ENCODE measurements around the gene BBS1.

BBS1 gene

DNA sequence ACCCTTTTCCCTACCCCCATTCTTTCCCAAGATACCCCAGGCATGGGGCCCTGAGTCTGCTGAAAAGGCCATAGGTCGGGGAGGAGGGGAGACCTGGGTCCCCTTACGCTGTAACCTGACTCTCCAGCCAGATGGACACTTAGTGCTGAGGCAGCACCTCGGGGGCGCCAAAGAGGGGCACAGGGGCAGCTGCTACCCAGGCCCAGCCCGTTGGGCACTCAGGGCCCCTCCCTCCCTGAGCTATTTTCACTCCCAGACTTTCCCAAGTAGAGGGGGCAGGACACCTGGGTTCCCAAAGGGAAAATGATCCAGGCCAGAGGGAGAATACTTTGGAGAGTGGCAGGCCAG, 37.2 kb downstream of the BBS1 start:
- no peak for TF ChIP-seq RAD21 (IDR thresholded peaks at IDR 0.05; ENCODE audit: low read depth)
- TF ChIP-seq, protein P1, sequence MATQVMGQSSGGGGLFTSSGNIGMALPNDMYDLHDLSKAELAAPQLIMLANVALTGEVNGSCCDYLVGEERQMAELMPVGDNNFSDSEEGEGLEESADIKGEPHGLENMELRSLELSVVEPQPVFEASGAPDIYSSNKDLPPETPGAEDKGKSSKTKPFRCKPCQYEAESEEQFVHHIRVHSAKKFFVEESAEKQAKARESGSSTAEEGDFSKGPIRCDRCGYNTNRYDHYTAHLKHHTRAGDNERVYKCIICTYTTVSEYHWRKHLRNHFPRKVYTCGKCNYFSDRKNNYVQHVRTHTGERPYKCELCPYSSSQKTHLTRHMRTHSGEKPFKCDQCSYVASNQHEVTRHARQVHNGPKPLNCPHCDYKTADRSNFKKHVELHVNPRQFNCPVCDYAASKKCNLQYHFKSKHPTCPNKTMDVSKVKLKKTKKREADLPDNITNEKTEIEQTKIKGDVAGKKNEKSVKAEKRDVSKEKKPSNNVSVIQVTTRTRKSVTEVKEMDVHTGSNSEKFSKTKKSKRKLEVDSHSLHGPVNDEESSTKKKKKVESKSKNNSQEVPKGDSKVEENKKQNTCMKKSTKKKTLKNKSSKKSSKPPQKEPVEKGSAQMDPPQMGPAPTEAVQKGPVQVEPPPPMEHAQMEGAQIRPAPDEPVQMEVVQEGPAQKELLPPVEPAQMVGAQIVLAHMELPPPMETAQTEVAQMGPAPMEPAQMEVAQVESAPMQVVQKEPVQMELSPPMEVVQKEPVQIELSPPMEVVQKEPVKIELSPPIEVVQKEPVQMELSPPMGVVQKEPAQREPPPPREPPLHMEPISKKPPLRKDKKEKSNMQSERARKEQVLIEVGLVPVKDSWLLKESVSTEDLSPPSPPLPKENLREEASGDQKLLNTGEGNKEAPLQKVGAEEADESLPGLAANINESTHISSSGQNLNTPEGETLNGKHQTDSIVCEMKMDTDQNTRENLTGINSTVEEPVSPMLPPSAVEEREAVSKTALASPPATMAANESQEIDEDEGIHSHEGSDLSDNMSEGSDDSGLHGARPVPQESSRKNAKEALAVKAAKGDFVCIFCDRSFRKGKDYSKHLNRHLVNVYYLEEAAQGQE (IDR thresholded peaks at IDR 0.05; ENCODE audit: low read depth) = no peak
- TF ChIP-seq YY1 (IDR thresholded peaks at IDR 0.05; ENCODE audit: low read depth) = no peak
- no peak for TF ChIP-seq CREB1 (IDR thresholded peaks at IDR 0.05; ENCODE audit: low read depth)
- no peak for TF ChIP-seq FOXM1 (IDR thresholded peaks at IDR 0.05; ENCODE audit: borderline replicate concordance, low read depth)
- no peak for TF ChIP-seq TEAD4 (IDR thresholded peaks at IDR 0.05)
- TF ChIP-seq TCF12 (IDR thresholded peaks at IDR 0.05; ENCODE audit: low read depth) = no peak
- TF ChIP-seq, protein P2, sequence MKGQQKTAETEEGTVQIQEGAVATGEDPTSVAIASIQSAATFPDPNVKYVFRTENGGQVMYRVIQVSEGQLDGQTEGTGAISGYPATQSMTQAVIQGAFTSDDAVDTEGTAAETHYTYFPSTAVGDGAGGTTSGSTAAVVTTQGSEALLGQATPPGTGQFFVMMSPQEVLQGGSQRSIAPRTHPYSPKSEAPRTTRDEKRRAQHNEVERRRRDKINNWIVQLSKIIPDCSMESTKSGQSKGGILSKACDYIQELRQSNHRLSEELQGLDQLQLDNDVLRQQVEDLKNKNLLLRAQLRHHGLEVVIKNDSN (IDR thresholded peaks at IDR 0.05) = no peak
- TF ChIP-seq NFIC (IDR thresholded peaks at IDR 0.05) = no peak
- TF ChIP-seq, protein P3, sequence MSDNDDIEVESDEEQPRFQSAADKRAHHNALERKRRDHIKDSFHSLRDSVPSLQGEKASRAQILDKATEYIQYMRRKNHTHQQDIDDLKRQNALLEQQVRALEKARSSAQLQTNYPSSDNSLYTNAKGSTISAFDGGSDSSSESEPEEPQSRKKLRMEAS (IDR thresholded peaks at IDR 0.05) = no peak
- no peak for TF ChIP-seq ZBTB7A (IDR thresholded peaks at IDR 0.05; ENCODE audit: low read depth)
- no peak for TF ChIP-seq TAF1 (IDR thresholded peaks at IDR 0.05; ENCODE audit: low read depth)
- TF ChIP-seq CEBPB (IDR thresholded peaks at IDR 0.05) = no peak
- TF ChIP-seq EGR1 (IDR thresholded peaks at IDR 0.05) = no peak
- TF ChIP-seq EP300 (IDR thresholded peaks at IDR 0.05; ENCODE audit: borderline replicate concordance) = no peak

DNA sequence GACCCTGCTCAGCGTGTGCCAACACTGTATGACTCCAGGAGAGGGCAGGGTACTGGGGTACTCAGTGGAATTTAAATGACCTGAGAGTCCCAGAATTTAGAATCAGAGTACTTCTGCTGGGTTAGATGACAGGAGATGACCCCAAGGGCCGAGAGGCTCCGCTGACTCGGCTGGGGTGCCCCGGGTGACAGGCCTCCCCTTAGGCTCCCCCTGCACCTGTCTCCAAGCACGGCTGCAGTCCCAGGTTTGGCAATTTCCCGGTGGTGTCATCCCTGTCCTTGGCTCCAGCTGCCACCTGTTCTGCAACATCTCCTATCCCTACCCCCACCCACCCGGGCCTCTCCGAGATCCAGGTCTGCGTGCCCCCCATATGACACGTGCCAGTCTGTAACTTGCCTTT, 37.6 kb downstream of the BBS1 start:
- no peak for TF ChIP-seq EP300 (IDR thresholded peaks at IDR 0.05; ENCODE audit: borderline replicate concordance)
- TF ChIP-seq TCF12 (IDR thresholded peaks at IDR 0.05; ENCODE audit: low read depth) = no peak
- TF ChIP-seq RAD21 (IDR thresholded peaks at IDR 0.05; ENCODE audit: low read depth) = no peak
- no peak for TF ChIP-seq ZBTB7A (IDR thresholded peaks at IDR 0.05; ENCODE audit: low read depth)
- TF ChIP-seq CEBPB (IDR thresholded peaks at IDR 0.05) = no peak
- TF ChIP-seq TEAD4 (IDR thresholded peaks at IDR 0.05) = no peak
- no peak for TF ChIP-seq TAF1 (IDR thresholded peaks at IDR 0.05; ENCODE audit: low read depth)
- TF ChIP-seq YY1 (IDR thresholded peaks at IDR 0.05; ENCODE audit: low read depth) = no peak
- TF ChIP-seq, protein P1 (IDR thresholded peaks at IDR 0.05; ENCODE audit: low read depth) = no peak
- no peak for TF ChIP-seq CREB1 (IDR thresholded peaks at IDR 0.05; ENCODE audit: low read depth)
- TF ChIP-seq FOXM1 (IDR thresholded peaks at IDR 0.05; ENCODE audit: borderline replicate concordance, low read depth) = no peak
- TF ChIP-seq, protein P2 (IDR thresholded peaks at IDR 0.05) = no peak
- TF ChIP-seq EGR1 (IDR thresholded peaks at IDR 0.05) = no peak
- TF ChIP-seq NFIC (IDR thresholded peaks at IDR 0.05) = no peak
- TF ChIP-seq, protein P3 (IDR thresholded peaks at IDR 0.05) = no peak

DNA sequence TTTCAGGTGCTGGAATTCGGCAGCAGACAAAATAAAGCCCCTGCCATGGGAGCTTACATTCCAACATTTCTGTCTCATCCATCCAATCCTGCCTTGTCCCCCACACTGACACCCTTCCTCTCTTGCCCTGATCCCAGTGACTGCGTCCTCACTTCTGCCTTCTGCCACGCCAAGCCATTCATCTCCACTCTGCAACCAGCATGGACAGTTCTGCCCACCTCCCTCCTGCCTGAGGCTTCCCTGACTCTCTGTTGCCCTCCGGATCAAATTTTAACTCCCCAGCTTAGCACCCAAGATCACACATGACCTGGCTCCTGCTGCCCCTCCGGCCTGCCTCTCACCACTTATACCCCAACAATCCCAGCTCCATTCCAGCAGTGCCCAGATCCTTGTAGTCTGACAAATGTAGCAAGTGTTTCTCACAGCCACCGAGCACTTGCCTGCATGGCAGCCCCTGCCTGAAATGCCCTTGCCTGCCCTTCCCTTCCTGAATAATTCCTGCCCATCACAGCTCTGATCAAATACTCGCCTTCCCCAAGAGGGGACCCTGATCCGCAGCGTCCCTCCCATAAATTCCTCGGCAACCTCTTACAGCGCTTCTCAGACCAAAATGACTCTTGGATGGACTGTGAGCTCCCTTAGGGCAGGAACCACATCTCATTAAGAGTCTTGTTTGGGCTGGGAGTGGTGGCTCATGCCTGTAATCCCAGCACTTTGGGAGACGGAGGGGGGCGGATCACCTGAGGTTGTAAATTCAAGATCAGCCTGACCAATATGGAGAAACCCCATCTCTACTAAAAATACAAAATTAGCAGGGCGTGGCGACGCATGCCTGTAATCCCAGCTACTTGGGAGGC, 38.6 kb downstream of the BBS1 start:
- no peak for TF ChIP-seq CREB1 (IDR thresholded peaks at IDR 0.05; ENCODE audit: low read depth)
- no peak for TF ChIP-seq EP300 (IDR thresholded peaks at IDR 0.05; ENCODE audit: borderline replicate concordance)
- TF ChIP-seq TAF1 (IDR thresholded peaks at IDR 0.05; ENCODE audit: low read depth) = no peak
- TF ChIP-seq TEAD4 (IDR thresholded peaks at IDR 0.05) = no peak
- no peak for TF ChIP-seq NFIC (IDR thresholded peaks at IDR 0.05)
- TF ChIP-seq ZBTB7A (IDR thresholded peaks at IDR 0.05; ENCODE audit: low read depth) = no peak
- no peak for TF ChIP-seq CEBPB (IDR thresholded peaks at IDR 0.05)
- no peak for TF ChIP-seq TCF12 (IDR thresholded peaks at IDR 0.05; ENCODE audit: low read depth)
- TF ChIP-seq YY1 (IDR thresholded peaks at IDR 0.05; ENCODE audit: low read depth) = no peak
- TF ChIP-seq, protein P2 (IDR thresholded peaks at IDR 0.05) = no peak
- TF ChIP-seq RAD21 (IDR thresholded peaks at IDR 0.05; ENCODE audit: low read depth) = no peak
- TF ChIP-seq EGR1 (IDR thresholded peaks at IDR 0.05) = no peak

DNA sequence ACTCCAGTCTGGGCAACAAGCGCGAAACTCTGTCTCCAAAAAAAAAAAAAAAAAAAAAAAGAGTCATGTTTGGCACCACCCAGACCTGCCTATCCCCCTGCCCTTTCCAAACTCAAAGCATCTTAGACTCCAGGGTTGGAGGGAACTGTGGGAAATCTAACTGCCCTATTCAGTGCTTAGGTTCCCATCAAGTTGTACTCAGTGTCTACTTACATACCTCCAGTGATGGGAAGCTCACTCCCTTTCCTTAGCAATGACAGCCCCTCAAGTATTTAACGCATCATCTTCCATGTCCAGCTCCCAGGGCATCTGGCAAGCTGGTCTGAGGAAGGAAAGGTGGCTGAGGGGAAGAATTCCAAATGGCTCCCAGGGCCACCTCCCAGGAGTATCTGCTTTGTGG, 39.3 kb downstream of the BBS1 start:
- TF ChIP-seq, protein P2 (IDR thresholded peaks at IDR 0.05) = no peak
- TF ChIP-seq EP300 (IDR thresholded peaks at IDR 0.05; ENCODE audit: borderline replicate concordance) = no peak
- TF ChIP-seq TCF12 (IDR thresholded peaks at IDR 0.05; ENCODE audit: low read depth) = no peak
- TF ChIP-seq TEAD4 (IDR thresholded peaks at IDR 0.05) = no peak
- TF ChIP-seq ZBTB7A (IDR thresholded peaks at IDR 0.05; ENCODE audit: low read depth) = no peak
- TF ChIP-seq NFIC (IDR thresholded peaks at IDR 0.05) = no peak

Data from Ishikawa (cell line).